Measurements from ENCODE around the gene TXLNA.

The TXLNA gene

DNA sequence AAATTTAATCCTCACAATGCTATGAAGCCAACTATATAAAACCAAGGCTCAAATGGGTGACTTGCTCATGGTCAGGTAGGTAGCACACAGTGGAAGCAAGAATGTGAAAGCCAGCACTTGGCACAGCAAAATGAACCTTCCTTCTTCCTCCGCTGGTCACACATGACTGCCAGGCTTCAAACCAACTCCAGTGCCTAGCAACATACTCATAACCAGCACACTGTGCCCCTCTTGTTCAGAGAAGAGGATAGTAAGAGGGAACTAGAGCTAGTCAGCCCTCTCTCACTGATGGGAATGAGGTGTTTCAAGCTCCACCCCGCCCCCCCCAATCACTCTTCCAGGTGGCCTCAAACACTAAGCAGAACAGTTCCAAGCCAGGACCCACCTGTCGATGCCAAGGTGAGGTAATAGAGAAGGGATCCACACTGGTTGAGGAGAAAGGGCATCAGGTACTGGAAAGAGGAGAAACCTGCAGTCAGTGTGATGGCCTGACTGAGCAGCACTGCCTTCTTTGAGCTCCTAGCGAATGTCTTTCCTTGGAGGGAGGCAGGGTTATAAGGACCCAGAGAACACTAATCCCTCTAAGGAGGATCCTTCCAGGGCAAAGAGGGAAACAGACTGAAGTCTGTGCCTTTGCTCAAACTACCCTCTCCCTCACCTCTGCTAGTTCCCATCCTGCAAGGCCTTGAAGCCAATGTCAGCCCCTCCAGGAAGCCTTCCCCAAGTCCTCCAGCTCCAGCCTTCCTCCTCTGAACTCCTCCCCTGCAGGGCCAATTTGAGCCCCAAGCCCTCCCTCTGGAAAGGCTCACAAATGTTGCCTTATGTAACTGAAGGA is 41.5 kb downstream of the TXLNA start:
- DNase-seq (no peak), ATAC-seq (no peak)
- Mint-ChIP-seq H3K4me1 (peaks cover 48% of the 10 kb centered on the region), H3K27ac (peak overlapping the region; percentile 74 to 96), H3K4me3 (peak overlapping the region; percentile 91 to 96), H3K27me3 (no peaks in the 10 kb centered on the region), H3K9me3 (no peaks in the 10 kb centered on the region)

DNA sequence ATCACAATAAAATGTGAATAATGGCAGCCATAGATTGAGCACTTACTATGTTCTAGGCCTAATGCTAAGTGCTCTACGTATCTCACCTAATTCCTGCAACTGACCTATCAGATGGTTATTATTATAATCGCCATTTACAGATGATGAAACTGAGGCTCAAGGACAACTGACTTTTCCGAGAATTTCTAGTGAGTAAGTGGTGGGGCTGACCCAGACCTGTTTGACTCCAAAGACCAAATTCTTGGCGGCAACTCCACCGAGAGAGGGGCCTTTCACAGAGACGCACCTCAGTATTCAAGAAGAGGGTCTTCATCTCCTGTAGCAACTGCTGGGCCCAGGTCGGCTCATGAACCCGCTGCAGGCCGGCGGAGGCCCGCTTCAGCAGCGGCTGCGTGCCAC is 42.1 kb downstream of the TXLNA start:
- Mint-ChIP-seq H3K27me3 (no peaks in the 10 kb centered on the region), H3K27ac (peak overlapping the region; percentile 74 to 96), H3K9me3 (no peaks in the 10 kb centered on the region), H3K4me1 (peaks cover 42% of the 10 kb centered on the region), H3K4me3 (peak overlapping the region; percentile 91 to 96)
- DNase-seq (no peak), ATAC-seq (no peak)

DNA sequence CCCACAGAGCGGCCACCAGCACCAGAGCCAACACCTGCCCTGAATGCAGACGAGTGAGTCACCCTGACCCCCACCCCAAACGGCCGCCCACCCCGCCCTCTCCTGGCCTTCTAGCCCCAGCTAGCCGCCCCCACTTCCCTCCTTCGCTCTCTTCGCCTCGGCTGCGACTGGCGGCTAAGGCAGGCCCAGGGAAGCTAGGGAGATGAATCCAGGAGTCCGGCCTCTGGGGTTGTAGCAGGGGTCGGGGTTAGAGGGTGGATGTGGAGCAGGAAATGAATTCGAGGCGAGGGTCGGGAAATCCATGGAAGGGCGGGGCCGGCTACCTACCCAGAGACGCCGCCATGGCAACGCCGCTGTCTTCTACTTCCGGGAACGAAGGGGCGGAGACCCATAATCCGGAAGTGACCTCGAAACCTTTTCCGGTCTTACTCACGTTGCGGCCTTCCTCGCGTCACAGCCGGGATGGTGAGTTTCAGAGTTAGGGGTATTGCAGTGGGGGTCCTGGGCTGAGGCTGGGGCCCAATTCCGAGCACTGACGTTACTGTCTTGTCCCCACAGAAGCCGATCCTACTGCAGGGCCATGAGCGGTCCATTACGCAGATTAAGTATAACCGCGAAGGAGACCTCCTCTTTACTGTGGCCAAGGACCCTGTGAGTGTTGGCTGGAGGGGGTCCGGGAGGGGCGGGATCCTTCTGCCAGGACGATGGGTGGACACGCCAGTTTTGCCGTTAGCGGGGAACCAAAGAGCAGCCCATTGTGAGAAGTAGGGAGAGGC is 42.7 kb downstream of the TXLNA start, which contains the start of the genes EIF3I and TMEM234:
EIF3I (plus strand) TSS at position 428 of the 776 bp plus-strand sequence; CDS start at position 463, 35 bp downstream.
TMEM234 (minus strand) TSS at position 374 of the 776 bp plus-strand sequence; CDS start at position 343, 31 bp downstream.
- peaks cover 41% of the 10 kb centered on the region for H3K4me1 Mint-ChIP-seq
- H3K27me3 Mint-ChIP-seq, result no peaks in the 10 kb centered on the region
- peak; percentile 98 for ATAC-seq

DNA sequence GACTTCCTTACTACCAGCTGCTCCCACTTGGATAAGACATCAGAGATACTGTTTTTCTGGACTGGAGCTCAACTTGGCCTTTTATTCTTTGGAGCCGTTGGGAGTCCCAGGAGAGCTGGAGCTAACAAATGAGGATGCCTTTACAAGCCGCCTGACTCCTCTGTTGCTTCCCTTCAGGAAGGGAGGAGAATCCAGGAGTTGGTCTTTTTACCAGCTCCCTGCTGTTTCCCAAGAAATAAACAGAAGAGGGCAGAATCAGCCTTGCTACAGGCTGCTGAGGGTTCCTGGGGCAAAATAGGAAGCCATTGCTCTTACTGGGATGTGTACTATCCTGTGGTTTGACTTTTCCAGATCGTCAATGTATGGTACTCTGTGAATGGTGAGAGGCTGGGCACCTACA is 44.2 kb downstream of the TXLNA start:
- H3K4me1 Mint-ChIP-seq, result peaks cover 41% of the 10 kb centered on the region
- peak overlapping the region; percentile 91 to 96 for H3K4me3 Mint-ChIP-seq

More for the DNA sequence above, 42.7 kb downstream of the TXLNA start, which contains the start of the genes EIF3I and TMEM234:
- H3K9me3 Mint-ChIP-seq, result no peaks in the 10 kb centered on the region
- peak; percentile 80 to 90 for DNase-seq
- peak within 1 kb of the TSS; percentile 96 to 97 for H3K27ac Mint-ChIP-seq
- peak within 1 kb of the TSS; percentile 91 to 96 for H3K4me3 Mint-ChIP-seq

DNA sequence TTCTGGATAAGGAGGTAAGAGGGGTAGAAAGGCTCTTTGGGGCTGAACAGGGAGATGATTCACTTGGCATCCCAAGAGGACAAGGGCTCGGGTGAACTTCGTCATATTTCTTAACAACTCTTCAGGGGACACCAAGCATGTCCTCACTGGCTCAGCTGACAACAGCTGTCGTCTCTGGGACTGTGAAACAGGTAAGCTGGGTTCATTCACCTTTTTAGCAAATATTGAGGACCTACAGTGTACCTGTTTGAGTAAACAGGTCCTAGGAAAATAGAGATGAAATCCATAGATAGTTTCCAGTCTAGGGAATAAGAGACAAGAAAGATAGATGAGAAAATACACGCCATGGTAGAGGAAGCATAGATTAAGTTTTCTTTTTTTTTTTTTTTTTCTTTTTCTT is 44.8 kb downstream of the TXLNA start:
- Mint-ChIP-seq H3K27me3 (no peaks in the 10 kb centered on the region), H3K27ac (peak overlapping the region; percentile 49 to 89), H3K9me3 (no peaks in the 10 kb centered on the region), H3K4me1 (peaks cover 41% of the 10 kb centered on the region), H3K4me3 (peak overlapping the region; percentile 91 to 96)
- no peak for DNase-seq
- no peak for ATAC-seq

More for the DNA sequence above, 44.2 kb downstream of the TXLNA start:
- no peak for ATAC-seq
- Mint-ChIP-seq H3K9me3 (no peaks in the 10 kb centered on the region), H3K27ac (peak overlapping the region; percentile 49 to 89), H3K27me3 (no peaks in the 10 kb centered on the region)
- DNase-seq, result no peak

DNA sequence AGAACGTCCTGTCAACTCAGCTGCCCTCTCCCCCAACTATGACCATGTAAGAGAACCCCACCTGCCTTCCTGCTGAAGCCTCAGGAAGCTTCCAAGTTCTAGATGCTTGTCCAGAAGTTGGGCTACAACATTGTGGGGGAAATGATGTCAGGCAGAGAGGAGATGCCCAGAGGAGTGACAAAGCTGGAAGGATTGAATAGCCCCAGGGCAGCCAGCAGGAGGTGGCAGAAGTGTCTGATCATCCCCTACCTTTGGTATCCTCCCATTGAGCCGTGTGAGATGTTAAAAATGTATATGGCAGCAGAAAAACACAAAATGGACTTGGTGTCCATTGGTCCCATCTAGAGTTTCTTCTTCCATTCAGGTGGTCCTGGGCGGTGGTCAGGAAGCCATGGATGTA is 49.3 kb downstream of the TXLNA start:
- Mint-ChIP-seq H3K4me1 (peaks cover 12% of the 10 kb centered on the region), H3K4me3 (no peak overlapping the region), H3K27ac (no peak overlapping the region), H3K27me3 (no peaks in the 10 kb centered on the region), H3K9me3 (no peaks in the 10 kb centered on the region)
- ATAC-seq (no peak), DNase-seq (no peak)

DNA sequence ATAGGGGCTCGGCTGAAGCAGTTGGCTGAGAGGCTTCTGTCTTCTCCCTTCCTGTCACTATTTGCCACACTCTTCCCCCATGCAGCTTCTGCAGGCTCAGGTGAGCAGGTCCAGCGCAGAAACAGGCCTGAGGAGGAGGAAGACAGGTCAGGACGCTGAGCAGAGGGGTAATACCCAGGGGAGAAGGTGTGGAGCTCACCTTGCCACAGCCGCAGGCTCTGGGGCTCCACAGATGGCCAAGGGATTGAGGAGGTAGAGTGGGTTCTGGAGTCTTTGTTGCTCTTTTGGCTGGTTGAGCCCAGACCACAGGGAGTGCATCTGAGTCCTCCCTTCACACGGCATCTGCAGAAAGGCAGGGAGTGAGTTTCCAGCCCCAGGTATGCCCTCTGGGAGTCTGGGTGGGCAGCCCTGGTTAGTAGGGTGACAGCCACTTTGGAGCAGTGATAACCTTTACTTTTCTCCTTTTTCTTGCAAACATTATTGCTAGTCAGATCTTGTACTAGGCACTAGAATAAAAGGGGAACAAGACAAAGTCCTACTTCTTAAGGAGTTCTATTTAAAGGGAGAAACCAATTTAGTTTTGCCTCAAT is 52.5 kb downstream of the TXLNA start:
- no peaks in the 10 kb centered on the region for H3K4me1 Mint-ChIP-seq
- peak overlapping the region in 1 of 2 donors; percentile 69 for H3K27ac Mint-ChIP-seq
- H3K9me3 Mint-ChIP-seq, result no peaks in the 10 kb centered on the region
- DNase-seq (no peak), ATAC-seq (no peak)
- no peak overlapping the region for H3K4me3 Mint-ChIP-seq
- no peaks in the 10 kb centered on the region for H3K27me3 Mint-ChIP-seq

DNA sequence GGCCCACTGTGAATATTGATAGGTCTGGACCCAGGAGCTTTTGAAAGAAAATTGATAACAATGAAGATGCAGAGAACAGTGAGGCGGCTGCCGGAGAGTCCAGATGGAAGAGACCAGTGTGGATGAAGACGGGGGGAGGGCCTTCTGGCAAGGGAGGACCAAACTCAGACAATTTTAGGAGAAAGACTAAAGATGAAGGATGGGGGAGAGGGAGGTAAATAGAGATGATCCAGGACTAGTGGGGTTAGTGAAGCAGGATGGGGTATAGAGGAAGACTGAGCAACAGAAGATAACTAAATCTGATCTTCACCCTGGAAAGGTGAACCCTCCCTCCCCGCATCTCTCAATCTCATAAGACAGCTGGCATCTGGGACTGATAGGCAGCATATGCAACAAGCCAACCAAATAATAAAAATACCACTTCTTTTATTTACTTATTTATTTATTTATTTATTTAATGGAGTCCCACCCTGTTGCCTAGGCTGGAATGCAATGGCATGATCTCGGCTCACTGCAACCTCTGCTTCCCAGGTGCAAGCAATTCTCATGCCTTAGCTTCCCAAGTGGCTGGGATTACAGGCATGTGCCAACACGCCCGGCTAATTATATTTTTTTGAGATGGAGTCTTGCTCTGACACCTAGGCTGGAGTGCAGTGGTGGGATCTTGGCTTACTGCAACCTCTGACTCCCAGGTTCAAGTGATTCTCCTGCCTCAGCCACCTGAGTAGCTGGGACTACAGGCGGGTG is 53.3 kb downstream of the TXLNA start:
- no peak overlapping the region for H3K4me3 Mint-ChIP-seq
- H3K9me3 Mint-ChIP-seq, result no peaks in the 10 kb centered on the region
- peak overlapping the region; percentile 36 to 63 for H3K27ac Mint-ChIP-seq
- H3K27me3 Mint-ChIP-seq, result no peaks in the 10 kb centered on the region
- ATAC-seq (no peak), DNase-seq (no peak)
- H3K4me1 Mint-ChIP-seq, result no peaks in the 10 kb centered on the region

DNA sequence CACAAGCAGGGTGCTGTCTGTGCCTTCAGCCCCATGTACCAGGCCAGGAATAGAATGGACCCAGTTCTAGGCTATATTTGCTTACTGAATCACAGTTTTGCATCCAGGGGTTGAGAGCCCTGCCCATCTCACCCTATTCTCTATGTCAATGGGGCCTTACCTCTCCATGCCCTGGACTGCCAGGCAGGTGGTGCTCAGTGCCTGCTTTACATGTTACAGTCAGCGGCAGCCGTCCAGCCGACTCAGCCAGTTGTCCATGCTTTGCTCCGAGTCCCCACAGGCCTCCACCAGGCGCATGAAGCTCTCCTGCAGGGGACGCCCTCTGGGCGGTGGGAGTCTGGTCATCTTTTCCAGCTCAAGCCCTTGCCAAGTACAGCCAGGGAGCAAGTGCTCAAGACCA is 55.3 kb downstream of the TXLNA start:
- ATAC-seq (peak; percentile 43), DNase-seq (no peak)
- Mint-ChIP-seq H3K4me1 (no peaks in the 10 kb centered on the region), H3K27me3 (no peaks in the 10 kb centered on the region), H3K9me3 (no peaks in the 10 kb centered on the region), H3K27ac (no peak overlapping the region), H3K4me3 (no peak overlapping the region)

DNA sequence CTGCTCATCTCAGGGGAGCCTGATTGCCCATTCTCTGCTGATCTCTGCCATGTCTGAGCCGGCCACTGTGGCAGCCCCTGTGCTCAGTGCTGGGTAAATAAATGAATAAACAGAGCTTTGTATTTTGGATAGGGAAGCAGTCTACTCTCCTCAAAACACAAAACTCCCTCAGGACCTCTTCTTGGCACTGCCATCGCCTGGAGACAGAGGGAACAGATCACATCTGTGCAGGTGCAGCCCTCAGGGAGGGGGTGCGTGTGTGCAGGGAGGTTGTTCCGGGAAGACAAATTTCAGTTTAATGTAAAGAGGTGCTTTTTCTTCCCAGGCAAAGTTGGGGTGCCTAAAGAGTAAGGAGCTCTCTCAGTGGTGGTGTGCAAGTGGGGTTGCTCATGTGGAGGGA is 59.9 kb downstream of the TXLNA start:
- H3K9me3 Mint-ChIP-seq, result no peaks in the 10 kb centered on the region
- no peaks in the 10 kb centered on the region for H3K27me3 Mint-ChIP-seq
- ATAC-seq (no peak), DNase-seq (no peak)
- H3K4me1 Mint-ChIP-seq, result peaks cover 27% of the 10 kb centered on the region
- H3K4me3 Mint-ChIP-seq, result peak overlapping the region; percentile 91 to 94
- H3K27ac Mint-ChIP-seq, result no peak overlapping the region

DNA sequence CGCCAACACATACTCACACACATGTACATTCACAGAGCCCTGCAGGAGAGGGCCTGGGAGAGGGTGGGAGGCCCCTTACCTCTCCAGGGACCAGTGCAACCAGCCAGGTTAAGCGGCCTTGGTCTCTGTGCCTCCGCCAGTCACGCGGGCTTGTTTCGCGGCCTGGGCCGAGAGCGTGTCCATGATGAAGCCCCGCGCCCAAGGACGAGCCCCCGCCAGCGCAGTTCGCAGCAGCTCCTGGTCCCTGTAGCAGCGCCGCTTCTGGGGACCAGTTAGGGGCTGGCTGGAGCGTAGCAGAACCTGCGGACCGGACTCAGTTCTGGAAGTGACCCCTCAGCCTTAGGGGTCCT is 60.3 kb downstream of the TXLNA start:
- no peaks in the 10 kb centered on the region for H3K9me3 Mint-ChIP-seq
- H3K4me1 Mint-ChIP-seq, result peaks cover 27% of the 10 kb centered on the region
- H3K4me3 Mint-ChIP-seq, result peak overlapping the region; percentile 91 to 94
- ATAC-seq (no peak), DNase-seq (no peak)
- H3K27ac Mint-ChIP-seq, result peak overlapping the region in 1 of 2 donors; percentile 82
- H3K27me3 Mint-ChIP-seq, result no peaks in the 10 kb centered on the region

DNA sequence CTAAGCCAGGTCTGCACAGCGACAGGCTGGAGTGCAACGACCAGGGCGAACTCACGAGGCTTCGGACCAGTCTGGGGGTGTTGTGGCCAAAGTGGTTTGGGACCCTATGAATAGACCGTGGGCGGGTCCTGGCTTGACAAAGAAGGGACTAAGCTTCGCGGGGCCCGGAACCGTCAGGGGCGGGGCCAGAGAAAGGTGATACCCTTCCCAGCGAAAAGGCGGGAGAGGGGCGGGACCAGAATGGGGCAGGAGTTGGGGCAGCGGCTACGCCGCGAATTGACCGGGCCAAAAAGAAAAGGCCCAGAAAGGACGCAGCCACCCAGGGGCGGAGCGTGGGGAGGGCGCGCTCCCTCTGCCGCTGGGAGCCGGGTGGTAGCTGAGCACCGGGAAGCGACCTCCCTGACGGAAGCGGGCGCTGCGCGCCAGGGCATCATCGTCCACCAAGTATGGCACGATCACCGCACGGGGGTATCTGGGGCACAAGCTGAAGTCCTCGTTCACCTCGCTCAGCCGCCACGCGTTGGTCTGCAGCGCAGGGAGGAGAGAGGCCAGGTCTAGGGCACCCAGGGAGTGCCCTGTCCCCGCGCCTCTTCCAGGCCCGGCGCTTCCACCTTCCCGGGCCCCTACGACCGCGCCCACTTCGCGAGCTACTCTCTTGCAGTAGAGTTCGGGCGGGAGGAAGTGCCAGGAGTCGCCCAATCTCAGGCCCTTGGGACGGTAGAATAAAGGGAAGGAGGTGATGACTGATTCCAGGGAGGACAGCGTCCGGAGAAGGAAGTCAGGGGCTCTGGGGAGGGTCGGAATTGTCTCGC is 60.9 kb downstream of the TXLNA start:
- H3K27ac Mint-ChIP-seq, result peak overlapping the region; percentile 69 to 82
- no peaks in the 10 kb centered on the region for H3K9me3 Mint-ChIP-seq
- peak; percentile 75 for ATAC-seq
- peak in 1 of 2 donors; percentile 63 for DNase-seq
- H3K4me1 Mint-ChIP-seq, result peaks cover 29% of the 10 kb centered on the region
- H3K27me3 Mint-ChIP-seq, result no peaks in the 10 kb centered on the region
- peak overlapping the region; percentile 91 to 94 for H3K4me3 Mint-ChIP-seq

DNA sequence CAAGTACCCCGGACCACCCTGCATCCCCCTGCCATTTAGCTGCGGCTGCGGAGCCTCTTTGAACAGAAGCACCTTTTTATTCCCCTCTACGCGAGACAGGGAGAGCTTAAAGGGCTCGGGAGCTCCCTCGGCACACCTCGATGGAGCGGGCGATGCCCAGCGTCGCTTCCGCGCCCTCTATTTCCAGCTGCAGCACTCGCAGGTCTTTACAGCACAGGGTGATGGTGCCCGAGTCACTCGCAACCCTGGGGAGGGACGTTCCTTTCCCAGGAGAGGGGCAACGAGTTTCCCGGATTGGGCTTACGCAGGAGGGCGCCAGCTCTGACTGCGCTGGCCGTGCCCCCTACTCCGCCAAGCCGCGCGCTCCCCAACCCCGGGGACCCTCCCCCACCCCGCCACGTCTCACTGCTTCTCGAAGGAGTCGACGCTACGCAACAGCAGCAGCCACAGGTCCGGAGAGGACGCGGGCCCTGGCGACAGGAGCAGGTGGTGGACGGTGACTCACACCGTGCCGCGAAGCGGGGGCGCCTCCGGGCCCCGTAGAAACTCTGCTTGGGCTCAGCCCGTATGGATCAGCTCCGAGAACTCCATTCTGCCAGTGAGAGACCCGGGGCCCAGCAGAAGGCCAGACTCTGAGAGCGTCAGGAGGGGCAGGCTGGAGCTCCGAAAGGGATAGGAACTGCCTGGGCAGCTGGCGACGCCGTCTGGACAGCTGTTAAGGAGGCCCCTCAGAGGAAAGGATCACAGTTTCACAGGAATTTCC is 61.7 kb downstream of the TXLNA start:
- ATAC-seq (peak; percentile 78), DNase-seq (peak; percentile 50 to 51)
- H3K4me1 Mint-ChIP-seq, result peaks cover 36% of the 10 kb centered on the region
- H3K27ac Mint-ChIP-seq, result peak overlapping the region; percentile 54 to 86
- H3K27me3 Mint-ChIP-seq, result no peaks in the 10 kb centered on the region
- peak overlapping the region; percentile 91 to 94 for H3K4me3 Mint-ChIP-seq
- no peaks in the 10 kb centered on the region for H3K9me3 Mint-ChIP-seq
